ENCODE data around the gene B3GAT3. TPM values are rescaled to one million over a fixed set of nuclear protein-coding genes. Genes with fewer than 3 reads are reported as not detected.

B3GAT3 gene
- total and polyA plus RNA-seq, 2 donors from 2014 or later, result 50.6 to 66.2 TPM

DNA sequence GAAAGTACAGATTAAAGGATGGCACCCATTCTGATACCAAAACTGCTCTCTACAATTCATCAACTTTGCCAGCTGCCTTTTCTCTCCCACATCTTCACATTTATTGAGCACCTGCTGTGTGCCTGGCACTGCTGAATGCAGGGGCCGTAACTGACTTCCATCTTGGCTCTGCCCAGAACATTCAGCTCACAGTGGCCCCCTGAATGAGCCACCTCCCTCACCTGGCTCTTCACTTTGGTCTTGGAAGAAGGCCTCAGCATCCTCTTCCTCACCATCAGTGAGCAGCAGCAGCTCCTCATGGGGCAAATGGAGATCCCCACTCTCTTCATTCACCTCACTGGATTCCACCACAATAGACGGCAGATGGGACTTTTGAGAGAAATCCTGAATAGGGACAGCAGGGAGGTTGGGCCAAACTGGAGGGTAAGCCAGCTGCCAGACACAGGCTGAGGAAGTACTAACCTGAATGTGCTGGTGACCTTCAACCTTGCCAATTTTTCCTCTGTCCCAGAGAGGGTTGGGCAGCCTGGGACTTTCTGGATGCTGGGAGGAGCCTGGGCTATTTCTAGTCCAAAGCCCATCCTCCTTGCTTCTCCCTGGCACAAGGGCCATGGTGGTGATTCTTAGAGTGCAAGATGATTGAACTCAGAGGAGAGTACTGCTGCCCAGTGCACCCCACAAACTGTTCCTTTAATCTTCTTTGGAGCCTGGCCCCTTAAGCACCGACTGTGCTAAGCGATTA, 47.8 kb upstream of the B3GAT3 start:
- TF ChIP-seq, protein P1, sequence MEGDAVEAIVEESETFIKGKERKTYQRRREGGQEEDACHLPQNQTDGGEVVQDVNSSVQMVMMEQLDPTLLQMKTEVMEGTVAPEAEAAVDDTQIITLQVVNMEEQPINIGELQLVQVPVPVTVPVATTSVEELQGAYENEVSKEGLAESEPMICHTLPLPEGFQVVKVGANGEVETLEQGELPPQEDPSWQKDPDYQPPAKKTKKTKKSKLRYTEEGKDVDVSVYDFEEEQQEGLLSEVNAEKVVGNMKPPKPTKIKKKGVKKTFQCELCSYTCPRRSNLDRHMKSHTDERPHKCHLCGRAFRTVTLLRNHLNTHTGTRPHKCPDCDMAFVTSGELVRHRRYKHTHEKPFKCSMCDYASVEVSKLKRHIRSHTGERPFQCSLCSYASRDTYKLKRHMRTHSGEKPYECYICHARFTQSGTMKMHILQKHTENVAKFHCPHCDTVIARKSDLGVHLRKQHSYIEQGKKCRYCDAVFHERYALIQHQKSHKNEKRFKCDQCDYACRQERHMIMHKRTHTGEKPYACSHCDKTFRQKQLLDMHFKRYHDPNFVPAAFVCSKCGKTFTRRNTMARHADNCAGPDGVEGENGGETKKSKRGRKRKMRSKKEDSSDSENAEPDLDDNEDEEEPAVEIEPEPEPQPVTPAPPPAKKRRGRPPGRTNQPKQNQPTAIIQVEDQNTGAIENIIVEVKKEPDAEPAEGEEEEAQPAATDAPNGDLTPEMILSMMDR (IDR thresholded peaks at IDR 0.05; ENCODE audit: borderline replicate concordance, extremely low read depth, insufficient read depth), result no peak
- H3K9me3 ChIP-seq (ENCODE audit: control insufficient read depth in 2 of 3, insufficient read depth in 1 of 3, low read length in 3 of 3), result no peaks in the 10 kb centered on the region
- no peak overlapping the region for H3K4me3 ChIP-seq (ENCODE audit: low read length in 3 of 3)
- H3K27me3 ChIP-seq (ENCODE audit: control insufficient read depth, insufficient read depth, low read length), result no peaks in the 10 kb centered on the region
- FAIRE-seq (no peak), DNase-seq (no peak)
- H3K4me1 ChIP-seq (ENCODE audit: control insufficient read depth in 2 of 3, insufficient read depth in 2 of 3, low read depth in 1 of 3, low read length in 3 of 3), result peaks cover 2 to 20% (median 20%) of the 10 kb centered on the region in 3 donors
- intact Hi-C loops (cut with DNase I), result no loop called here
- no peak overlapping the region for H3K27ac ChIP-seq (ENCODE audit: low read depth in 2 of 2, low read length in 2 of 2)
- peaks cover 0 to 2% (median 0%) of the 10 kb centered on the region in 3 donors for H3K36me3 ChIP-seq (ENCODE audit: control insufficient read depth in 2 of 3, insufficient read depth in 3 of 3, low read length in 3 of 3)
- H3K9ac ChIP-seq (ENCODE audit: low read length in 3 of 3), result no peak overlapping the region

DNA sequence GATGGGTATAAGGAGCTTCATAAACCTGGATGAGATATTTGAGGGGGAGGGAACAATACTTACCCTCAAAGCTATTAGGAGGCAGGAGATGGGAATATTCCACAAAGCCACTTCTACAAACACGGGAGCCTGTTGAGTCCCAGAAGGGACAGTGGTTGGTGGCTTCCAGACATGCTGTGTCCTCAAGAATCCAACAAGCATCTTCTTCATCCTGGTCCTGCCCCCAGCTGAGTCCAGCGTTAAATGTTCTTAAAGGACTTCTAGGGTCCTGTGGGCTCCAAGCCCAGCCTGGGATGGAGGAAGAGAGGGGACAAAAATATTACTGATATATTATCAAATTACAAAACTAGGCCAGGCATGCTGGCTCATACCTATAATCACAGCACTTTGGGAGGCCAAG, 45.7 kb upstream of the B3GAT3 start:
- no peak overlapping the region for H3K4me3 ChIP-seq (ENCODE audit: low read length in 3 of 3)
- DNase-seq (no peak), FAIRE-seq (no peak)
- no peaks in the 10 kb centered on the region for H3K9me3 ChIP-seq (ENCODE audit: control insufficient read depth in 2 of 3, insufficient read depth in 1 of 3, low read length in 3 of 3)
- no peaks in the 10 kb centered on the region for H3K27me3 ChIP-seq (ENCODE audit: control insufficient read depth, insufficient read depth, low read length)
- intact Hi-C loops (cut with DNase I), result no loop called here
- H3K27ac ChIP-seq (ENCODE audit: low read depth in 2 of 2, low read length in 2 of 2), result no peak overlapping the region
- H3K36me3 ChIP-seq (ENCODE audit: control insufficient read depth in 2 of 3, insufficient read depth in 3 of 3, low read length in 3 of 3), result no peaks in the 10 kb centered on the region
- TF ChIP-seq, protein P1 (IDR thresholded peaks at IDR 0.05; ENCODE audit: borderline replicate concordance, extremely low read depth, insufficient read depth), result no peak
- no peak overlapping the region for H3K9ac ChIP-seq (ENCODE audit: low read length in 3 of 3)
- peaks cover 2 to 16% (median 14%) of the 10 kb centered on the region in 3 donors for H3K4me1 ChIP-seq (ENCODE audit: control insufficient read depth in 2 of 3, insufficient read depth in 2 of 3, low read depth in 1 of 3, low read length in 3 of 3)

DNA sequence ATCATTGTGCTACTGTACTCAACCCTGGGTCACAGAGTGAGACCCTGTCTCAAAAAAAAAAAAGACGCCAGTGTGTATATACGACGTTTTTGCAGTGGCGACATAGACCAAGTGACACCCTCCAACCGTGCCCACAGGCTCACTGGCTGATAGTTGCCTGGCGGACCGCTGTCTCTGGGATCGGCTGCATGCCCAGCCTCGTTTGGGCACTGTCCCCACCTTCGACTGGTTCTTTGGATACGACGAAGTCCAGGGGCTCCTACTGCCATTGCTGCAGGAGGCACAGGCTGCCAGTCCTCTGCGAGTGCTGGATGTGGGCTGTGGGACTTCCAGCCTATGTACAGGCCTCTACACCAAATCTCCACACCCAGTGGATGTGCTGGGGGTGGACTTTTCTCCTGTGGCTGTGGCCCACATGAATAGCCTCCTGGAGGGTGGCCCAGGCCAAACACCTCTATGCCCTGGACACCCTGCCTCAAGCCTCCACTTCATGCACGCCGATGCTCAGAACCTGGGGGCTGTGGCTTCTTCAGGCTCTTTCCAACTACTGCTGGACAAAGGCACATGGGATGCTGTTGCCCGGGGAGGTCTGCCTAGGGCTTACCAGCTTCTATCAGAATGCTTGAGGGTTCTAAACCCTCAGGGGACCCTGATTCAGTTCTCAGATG, 44.6 kb upstream of the B3GAT3 start:
- H3K4me1 ChIP-seq (ENCODE audit: control insufficient read depth in 2 of 3, insufficient read depth in 2 of 3, low read depth in 1 of 3, low read length in 3 of 3), result peaks cover 2 to 16% (median 14%) of the 10 kb centered on the region in 3 donors
- peak in 2 of 5 donors; percentile 52 to 79 for DNase-seq
- TF ChIP-seq, protein P1 (IDR thresholded peaks at IDR 0.05; ENCODE audit: borderline replicate concordance, extremely low read depth, insufficient read depth), result no peak

More for the DNA sequence above, 44.6 kb upstream of the B3GAT3 start:
- Histone ChIP-seq H3K27me3 (ENCODE audit: control insufficient read depth, insufficient read depth, low read length) (no peaks in the 10 kb centered on the region), H3K36me3 (ENCODE audit: control insufficient read depth in 2 of 3, insufficient read depth in 3 of 3, low read length in 3 of 3) (no peaks in the 10 kb centered on the region), H3K9ac (ENCODE audit: low read length in 3 of 3) (peak overlapping the region; percentile 73 to 93 (median 90)), H3K9me3 (ENCODE audit: control insufficient read depth in 2 of 3, insufficient read depth in 1 of 3, low read length in 3 of 3) (no peaks in the 10 kb centered on the region), H3K4me3 (ENCODE audit: low read length in 3 of 3) (peak overlapping the region; percentile 87 to 94 (median 93)), H3K27ac (ENCODE audit: low read depth in 2 of 2, low read length in 2 of 2) (peak overlapping the region; percentile 79 to 89)
- intact Hi-C loops (cut with DNase I), result no loop called here
- no peak for FAIRE-seq
